AG09309 (cell line): ENCODE measurements around the gene MKLN1.

Experiments
- DNase-seq: peaks from one replicate; pipeline ENCODE4 v3.0.0-alpha.2; 2010; ENCODE audit warnings: low read depth
- H3K4me3 ChIP-seq: 2 replicates; pipeline ENCODE4 v1.5.1; 2011; ENCODE audit warnings: mild to moderate bottlenecking, low read depth, low read length, moderate library complexity; ENCODE audit not compliant: control insufficient read depth
- CTCF ChIP-seq: IDR thresholded peaks from 2 replicates; pipeline ENCODE4 v1.5.1; 2011; ENCODE audit warnings: mild to moderate bottlenecking, low read depth, low read length, inconsistent platforms; ENCODE audit not compliant: insufficient read depth, control insufficient read depth; ENCODE audit errors: missing control alignments

Gene MKLN1

GRCh38 chr7:131543298-131543697 is 215.6 kb downstream of the MKLN1 start:
- no peak for TF ChIP-seq CTCF
- no peak overlapping the region for H3K4me3 ChIP-seq
- no peak for DNase-seq

- no peak for DNase-seq
- TF ChIP-seq CTCF = no peak
- H3K4me3 ChIP-seq = no peak overlapping the region
These were observed 216.3 kb downstream of the MKLN1 start for GRCh38 chr7:131544021-131544420.

GRCh38 chr7:131544449-131545301 is 217.0 kb downstream of the MKLN1 start:
- no peak for DNase-seq
- peak; percentile 38 for TF ChIP-seq CTCF
- H3K4me3 ChIP-seq = no peak overlapping the region

DNA sequence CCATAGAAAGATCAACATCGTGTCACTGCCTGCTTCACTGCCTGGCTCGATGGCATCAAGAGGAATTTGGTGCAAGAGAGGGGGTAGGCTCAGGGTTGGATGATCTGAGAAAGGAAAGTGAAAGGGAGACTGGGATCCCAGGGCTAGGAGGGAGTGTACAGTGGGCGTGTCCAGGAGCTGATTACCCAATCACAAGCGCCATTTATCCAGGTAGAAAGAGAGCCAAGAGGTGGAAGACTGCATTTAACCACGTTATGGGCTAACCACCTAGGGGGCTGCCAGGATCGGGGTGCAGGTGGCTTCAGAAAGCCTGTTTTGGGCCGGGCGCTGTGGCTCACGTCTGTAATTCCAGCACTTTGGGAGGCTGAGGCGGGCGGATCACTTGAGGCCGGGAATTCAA is 218.4 kb downstream of the MKLN1 start:
- no peak overlapping the region for H3K4me3 ChIP-seq
- no peak for DNase-seq
- TF ChIP-seq CTCF = no peak
